Muscle of back (tissue), 13 donors: ENCODE results near the gene IFNA4. TPM values are rescaled to one million over a fixed set of nuclear protein-coding genes. Genes with fewer than 3 reads are reported as not detected.
"Not testable (repeated sequence)": the region's sequence is repeated elsewhere in the genome, so short reads cannot be mapped to it uniquely, and the experiment has no call there.

Source experiments
- DNase-seq, 3 donors: peaks; one replicate each; pipeline versions ENCODE4 v3.0.0 to v3.0.0-alpha.2; 2013
- long read RNA-seq, 9 donors: transcript quantifications; one replicate each; lab custom pipeline, GENCODE V29; 2026
- polyA plus RNA-seq, 10 donors: library from polyadenylated mRNA; unstranded; fragments of 120-200 nt; gene quantifications; one replicate each; pipeline ENCODE4 v1.2.1, GENCODE V29; 2013; ENCODE audit not compliant: insufficient read length in 10 of 10

IFNA4 gene
- not detected for polyA plus RNA-seq
- long read RNA-seq, donor 1: 0 reads
- long read RNA-seq, donor 2: 0 reads
- long read RNA-seq, donor 3: 0 reads
- long read RNA-seq, donor 4: 0 reads
- long read RNA-seq, donor 5: 0 reads
- long read RNA-seq, donor 6: 0 reads
- long read RNA-seq, donor 7: 0 reads
- long read RNA-seq, donor 8: 0 reads
- long read RNA-seq, donor 9: 0 reads

DNA sequence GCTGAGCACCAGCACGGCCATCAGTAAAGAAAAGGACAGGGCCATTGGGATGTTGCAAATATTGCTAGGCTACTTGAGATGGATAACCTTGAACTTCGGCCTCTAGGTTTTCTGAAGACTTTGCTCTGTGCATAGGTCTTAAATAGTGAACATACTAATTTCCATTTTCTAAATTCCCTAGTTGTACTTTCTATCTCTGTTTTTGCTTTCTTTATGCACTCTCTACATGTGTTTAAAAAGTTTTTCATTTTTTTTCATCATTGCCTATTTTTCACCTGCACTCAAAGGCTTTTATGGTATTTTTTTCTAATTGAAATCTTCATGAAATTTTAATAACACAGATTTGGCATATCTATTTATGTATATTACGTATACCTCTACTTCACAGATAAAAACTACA is at the start of gene IFNA4:
Gene IFNA4, minus strand, starts transcription at position 101 of the 400 bp plus-strand sequence. Its CDS starts 56 bp downstream, at position 45.
- not testable (repeated sequence) for DNase-seq

DNA sequence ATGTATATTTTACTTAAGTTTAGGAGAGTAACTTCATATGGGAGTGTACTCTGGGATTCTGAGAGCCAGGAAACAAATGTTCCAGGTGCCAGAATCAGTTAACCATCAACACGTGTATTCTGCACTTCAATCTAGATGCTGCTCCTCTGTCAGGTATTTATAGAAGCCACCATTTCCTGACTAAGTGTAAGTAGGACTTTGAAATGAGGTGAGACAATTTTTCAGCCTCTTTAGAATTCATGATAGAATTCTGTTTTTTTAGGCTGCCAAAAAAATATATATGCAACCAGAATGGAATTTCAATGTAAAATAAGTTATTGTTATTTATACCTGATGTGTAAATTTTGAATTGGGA is 49.0 kb upstream of the IFNA4 start:
- not testable (repeated sequence) for DNase-seq

DNA sequence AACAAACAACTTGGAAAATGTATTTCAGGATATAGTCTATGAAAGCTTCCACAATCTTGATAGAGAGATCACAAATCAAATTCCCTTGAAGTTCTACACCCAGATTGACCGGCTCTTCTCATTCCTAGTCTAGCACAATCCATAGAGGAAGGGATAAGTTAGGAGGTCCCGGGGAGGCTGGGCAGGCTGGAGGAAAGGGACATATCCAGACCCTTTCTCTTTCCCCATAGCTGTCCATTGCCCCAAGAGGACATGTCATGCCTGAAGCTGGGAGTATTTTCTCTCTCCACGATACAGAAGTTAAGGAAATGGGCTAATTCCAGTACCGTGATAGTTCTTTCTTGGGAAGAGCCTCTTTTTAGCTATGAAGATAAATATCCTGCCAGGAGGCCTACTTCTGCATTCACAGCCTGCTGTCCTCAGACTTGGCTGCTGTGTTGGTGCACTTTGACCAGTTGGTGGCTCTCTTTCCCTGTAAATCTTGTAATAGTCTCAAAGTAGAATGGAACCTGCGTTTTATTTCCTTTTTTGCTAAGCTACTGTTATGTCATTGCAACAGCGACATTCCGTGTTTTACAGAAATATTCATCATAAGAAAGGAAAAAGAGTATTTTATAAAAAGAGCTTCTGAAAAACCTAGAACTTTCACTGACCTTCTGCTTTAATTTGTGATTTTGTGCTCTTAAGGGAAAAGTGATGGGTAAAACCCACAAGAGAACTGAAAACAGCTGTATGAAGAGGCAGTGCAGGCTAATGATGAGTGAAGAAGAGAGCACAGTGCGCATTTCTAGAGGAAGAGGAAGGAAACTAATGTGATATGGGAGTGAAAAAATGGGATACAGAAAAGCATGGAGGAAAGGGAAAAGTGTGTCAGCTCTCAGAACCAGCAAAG is 48.3 kb upstream of the IFNA4 start:
- peak; percentile 8 to 42 (median 27) for DNase-seq

DNA sequence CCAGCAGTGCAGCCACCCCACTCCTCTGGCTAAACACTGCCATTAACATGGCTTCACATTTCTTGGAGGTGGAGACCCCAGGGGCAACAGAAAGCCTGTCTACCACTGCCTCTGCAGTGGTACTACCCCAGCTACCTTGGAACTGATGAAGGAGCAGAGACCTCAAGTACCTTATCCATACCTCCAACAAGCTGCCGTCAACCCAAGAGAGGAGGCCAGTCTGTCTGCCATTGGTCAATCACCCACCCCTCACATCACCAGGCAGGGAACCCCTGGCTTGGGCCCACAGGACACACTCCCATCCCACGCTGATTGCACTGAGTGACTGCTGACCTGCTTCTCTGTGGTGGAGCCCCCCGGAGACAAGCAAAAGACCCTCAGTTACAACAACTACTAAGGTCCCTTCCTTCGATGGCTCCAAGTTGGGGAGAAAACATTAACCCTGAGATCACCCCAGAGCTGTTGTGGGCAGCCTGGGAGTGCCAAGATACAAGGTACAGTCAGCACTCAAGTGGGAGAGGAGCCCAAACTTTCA is 46.8 kb upstream of the IFNA4 start:
- no peak for DNase-seq

DNA sequence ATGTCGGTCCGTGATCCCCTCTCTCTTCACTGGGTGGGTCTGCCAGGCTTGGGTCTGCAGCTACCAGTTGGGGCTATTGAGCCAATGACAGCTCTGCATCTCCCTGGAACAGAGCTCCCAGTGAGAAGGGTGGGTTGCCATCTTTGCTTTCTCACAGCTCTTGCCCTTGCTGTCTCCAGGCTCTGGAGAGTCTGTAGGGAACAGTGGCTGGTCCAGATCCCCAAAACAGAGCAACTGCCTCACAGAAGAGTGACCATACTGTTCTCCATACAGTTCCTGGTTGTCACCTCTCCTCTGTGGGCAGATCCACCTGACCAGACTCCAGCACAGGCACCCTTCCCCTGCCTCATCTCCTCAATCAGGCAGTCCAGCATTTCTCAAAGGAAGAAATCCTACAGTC is 45.9 kb upstream of the IFNA4 start:
- DNase-seq: no peak

DNA sequence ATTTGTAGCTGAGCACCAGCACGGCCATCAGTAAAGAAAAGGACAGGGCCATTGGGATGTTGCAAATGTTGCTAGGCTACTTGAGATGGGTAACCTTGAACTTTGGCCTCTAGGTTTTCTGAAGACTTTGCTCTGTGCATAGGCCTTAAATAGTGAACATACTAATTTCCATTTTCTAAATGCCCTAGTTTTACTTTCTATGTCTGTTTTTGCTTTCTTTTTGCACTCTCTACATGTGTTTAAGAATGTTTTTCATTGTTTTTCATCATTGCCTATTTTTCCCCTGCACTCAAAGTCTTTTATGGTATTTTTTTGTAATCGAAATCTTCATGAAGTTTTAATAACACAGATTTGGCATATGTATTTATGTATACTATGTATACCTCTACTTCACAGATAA is 40.7 kb upstream of the IFNA4 start, which contains the start of gene IFNA17:
Gene IFNA17, minus strand, starts transcription at position 101 of the 400 bp plus-strand sequence. Its CDS starts 49 bp downstream, at position 52.
- DNase-seq: no peak

DNA sequence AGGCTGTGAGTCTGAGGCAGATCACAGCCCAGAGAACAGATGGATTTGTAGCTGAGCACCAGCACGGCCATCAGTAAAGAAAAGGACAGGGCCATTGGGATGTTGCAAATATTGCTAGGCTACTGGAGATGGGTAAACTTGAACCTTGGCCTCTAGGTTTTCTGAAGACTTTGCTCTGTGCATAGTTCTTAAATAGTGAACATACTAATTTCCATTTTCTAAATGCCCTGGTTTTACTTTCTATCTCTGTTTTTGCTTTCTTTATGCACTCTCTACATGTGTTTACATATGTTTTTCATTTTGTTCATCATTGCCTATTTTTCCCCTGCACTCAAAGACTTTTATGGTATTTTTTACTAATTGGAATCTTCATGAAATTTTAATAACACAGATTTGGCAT is 29.8 kb upstream of the IFNA4 start, which contains the start of gene IFNA16:
Gene IFNA16, minus strand, starts transcription at position 101 of the 400 bp plus-strand sequence. Its CDS starts 6 bp downstream, at position 95.
- DNase-seq: not testable (repeated sequence)

DNA sequence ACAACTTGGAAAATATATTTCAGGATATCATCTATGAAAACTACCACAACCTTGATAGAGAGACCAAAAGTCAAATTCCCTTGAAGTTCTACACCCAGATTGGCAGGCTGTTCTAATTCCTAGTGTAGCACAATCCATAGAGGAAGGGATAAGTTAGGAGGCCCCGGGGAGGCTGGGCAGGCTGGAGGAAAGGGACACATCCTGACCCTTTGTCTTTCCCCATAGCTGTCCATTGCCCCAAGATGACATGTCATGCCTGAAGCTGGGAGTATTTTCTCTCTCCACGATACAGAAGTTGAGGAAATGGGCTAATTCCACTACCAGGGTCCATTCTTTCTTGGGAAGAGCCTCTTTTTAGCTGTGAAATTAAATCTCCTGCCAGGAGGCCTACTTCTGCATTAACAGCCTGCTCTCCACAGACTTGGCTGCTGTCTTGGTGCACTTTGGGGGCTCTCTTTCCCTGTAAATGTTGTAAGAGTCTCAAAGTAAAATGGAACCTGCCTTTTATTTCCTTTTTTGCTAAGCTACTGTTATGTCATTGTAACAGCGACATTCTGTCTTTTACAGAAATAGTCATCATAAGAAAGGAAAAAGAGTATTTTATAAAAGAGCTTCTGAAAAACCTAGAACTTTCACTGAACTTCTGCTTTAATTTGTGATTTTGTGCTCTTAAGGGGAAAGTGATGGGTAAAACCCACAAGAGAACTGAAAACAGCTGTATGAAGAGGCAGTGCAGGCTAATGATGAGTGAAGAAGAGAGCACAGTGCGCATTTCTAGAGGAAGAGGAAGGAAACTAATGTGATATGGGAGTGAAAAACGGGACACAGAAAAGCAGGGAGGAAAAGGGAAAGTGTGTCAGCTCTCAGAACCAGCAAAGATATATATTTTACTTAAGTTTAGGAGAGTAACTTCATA is 26.3 kb upstream of the IFNA4 start:
- not testable (repeated sequence) for DNase-seq

DNA sequence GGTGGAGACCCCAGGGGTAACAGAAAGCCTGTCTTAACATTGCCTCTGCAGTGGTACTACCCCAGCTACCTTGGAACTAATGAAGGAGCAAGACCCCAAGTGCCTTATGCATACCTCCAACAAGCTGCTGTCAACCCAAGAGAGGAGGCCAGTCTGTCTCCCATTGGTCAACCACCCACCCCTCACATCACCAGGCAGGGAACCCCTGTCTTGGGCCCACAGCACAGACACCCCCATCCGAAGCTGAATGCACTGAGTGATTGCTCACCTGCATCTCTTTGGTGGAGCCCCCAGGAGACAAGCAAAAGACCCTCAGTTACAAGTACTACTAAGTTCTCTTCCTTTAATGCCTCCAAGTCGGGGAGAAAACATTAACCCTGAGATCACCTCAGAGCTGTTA is 24.8 kb upstream of the IFNA4 start:
- not testable (repeated sequence) for DNase-seq

DNA sequence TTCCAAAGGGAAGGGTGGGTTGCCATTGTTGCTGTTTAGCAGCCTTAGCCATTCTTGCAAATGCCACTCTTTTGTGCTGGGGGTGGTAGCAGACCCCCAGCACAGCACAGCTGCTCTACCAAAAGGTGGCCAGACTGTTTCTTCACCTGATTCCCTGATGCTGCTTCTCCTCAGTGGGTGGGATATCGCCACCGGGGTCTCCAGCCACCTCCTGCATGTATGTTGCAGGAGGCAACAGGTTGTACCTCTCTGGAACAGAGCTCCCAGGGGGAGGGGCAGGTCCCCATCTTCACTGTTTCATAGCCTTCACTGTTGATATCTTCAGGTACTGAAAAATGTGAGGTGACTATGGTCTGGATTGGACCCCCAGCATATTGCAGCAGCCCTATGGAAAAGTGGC is 23.4 kb upstream of the IFNA4 start:
- not testable (repeated sequence) for DNase-seq

DNA sequence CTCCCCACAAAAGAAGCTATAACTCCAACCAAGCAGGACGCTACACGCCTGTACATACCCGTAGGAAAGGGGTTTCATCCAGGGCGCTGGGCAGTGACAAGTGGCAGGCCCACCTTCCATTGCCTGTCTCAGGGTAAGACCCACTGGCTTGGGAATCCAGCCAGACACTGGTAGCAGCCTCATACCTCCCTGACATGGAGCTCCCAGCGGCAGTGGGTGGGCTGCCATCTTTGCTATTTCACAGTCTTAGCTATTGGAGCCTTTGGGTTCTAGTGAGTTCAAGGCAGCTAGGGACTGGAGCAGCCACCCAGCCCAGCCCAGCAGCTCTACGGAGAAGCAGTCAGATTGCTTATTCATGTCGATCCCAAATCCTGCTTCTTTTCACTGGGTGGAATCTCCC is 22.9 kb upstream of the IFNA4 start:
- no peak for DNase-seq

DNA sequence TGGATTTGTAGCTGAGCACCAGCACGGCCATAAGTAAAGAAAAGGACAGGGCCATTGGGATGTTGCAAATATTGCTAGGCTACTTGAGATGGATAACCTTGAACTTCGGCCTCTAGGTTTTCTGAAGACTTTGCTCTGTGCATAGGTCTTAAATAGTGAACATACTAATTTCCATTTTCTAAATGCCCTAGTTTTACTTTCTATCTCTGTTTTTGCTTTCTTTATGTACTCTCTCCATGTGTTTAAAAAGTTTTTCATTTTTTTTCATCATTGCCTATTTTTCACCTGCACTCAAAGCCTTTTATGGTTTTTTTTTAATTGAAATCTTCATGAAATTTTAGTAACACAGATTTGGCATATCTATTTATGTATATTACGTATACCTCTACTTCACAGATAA is 19.7 kb upstream of the IFNA4 start, which contains the start of gene IFNA10:
Gene IFNA10, minus strand, starts transcription at position 101 of the 400 bp plus-strand sequence. Its CDS starts 46 bp downstream, at position 55.
- DNase-seq: not testable (repeated sequence)

DNA sequence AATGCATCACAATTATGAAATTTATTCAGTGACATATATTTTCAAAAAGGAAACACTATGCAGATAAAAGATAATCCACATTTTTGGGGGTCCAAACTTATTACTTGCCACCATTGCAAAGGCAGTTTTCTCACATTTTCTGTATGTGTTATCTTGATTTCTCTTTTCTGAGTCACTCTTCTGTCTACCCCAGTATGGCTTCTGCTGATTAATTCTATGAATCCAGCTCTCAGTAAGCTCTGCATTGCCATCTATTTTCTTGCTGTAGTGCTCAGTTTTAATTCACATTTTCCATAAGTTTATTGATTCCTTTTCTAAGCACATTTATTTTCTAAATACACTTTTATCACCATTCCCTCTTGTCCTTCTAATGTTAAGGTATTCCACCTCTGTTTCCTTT is 17.8 kb upstream of the IFNA4 start:
- no peak for DNase-seq

DNA sequence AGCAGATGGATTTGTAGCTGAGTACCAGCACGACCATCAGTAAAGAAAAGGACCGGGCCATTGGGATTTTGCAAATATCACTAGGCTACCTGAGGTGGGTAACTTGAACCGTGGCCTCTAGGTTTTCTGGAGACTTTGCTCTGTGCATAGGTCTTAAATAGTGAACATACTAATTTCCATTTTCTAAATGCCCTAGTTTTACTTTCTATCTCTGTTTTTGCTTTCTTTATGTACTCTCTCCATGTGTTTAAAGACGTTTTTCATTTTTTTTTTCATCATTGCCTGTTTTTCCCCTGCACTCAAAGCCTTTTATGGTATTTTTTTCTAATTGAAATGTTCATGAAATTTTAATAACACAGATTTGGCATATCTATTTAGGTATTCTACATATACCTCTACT is 14.7 kb upstream of the IFNA4 start, which contains the start of gene IFNA7:
Gene IFNA7, minus strand, starts transcription at position 101 of the 400 bp plus-strand sequence. Its CDS starts 40 bp downstream, at position 61.
- DNase-seq: not testable (repeated sequence)

DNA sequence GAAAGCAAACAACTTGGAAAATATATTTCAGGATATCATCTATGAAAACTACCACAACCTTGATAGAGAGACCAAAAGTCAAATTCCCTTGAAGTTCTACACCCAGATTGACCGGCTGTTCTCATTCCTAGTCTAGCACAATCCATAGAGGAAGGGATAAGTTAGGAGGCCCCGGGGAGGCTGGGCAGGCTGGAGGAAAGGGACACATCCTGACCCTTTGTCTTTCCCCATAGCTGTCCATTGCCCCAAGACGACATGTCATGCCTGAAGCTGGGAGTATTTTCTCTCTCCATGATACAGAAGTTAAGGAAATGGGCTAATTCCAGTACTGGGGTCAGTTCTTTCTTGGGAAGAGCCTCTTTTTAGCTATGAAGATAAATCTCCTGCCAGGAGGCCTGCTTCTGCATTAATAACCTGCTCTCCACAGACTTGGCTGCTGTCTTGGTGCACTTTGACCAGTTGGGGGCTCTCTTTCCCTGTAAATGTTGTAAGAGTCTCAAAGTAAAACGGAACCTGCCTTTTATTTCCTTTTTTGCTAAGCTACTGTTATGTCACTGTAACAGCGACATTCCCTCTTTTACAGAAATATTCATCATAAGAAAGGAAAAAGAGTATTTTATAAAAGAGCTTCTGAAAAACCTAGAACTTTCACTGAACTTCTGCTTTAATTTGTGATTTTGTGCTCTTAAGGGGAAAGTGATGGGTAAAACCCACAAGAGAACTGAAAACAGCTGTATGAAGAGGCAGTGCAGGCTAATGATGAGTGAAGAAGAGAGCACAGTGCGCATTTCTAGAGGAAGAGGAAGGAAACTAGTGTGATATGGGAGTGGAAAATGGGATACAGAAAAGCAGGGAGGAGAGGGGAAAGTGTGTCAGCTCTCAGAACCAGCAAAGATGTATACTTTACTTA is 7.7 kb upstream of the IFNA4 start:
- DNase-seq: peak in 1 of 3 donors; percentile 4

DNA sequence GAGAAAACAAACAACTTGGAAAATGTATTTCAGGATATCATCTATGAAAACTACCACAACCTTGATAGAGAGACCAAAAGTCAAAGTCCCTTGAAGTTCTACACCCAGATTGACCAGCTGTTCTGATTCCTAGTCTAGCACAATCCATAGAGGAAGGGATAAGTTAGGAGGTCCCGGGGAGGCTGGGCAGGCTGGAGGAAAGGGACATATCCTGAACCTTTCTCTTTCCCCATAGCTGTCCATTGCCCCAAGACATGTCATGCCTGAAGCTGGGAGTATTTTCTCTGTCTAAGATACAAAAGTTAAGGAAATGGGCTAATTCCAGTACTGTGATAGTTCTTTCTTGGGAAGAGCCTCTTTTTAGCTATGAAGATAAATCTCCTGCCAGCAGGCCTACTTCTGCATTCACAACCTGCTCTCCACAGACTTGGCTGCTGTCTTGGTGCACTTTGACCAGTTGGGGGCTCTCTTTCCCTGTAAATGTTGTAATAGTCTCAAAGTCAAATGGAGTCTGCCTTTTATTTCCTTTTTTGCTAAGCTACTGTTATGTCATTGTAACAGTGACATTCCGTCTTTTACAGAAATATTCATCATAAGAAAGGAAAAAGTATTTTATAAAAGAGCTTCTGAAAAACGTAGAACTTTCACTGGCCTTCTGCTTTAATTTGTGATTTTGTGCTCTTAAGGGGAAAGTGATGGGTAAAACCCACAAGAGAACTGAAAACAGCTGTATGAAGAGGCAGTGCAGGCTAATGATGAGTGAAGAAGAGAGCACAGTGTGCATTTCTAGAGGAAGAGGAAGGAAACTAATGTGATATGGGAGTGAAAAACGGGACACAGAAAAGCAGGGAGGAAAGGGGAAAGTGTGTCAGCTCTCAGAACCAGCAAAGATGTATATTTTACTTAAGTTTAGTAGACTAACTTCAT is 4.3 kb downstream of the IFNA4 start:
- DNase-seq: peak in 1 of 3 donors; percentile 6

DNA sequence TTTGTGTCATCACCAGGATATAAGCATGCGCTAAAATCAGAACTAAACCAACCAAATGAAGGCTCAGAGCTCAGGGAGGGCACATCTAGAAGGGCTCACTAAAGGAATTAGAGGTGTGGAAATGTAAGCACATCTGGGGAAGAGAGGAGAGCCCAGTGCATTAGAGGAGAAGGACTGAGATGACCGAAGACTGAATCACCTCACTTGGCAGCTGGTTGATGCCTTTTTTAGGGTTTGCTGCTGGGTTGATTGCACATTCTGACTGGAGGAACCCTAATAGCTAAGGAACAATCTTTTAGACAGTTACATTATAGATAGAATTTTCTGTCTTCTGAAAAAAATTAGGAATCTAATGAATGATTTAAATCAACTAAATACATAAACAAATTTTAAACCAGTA is 12.7 kb downstream of the IFNA4 start:
- no peak for DNase-seq

DNA sequence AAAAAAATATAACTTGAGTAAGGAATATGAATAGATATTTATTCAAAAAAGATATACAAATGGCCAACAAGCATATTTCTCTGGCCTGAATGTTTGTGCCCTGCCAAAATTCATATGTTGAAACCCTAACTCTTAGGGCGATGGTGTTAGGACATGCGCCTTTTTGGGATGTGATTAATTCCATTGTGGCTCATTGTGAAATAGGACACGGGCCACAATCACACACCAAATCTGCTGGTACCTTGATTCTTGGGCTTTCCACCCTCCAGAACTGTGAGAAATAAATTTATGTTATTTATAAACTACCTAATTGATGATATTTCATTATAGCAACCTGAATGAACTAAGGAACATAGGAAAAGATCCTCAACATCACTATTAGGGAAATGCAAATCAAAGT is 15.2 kb downstream of the IFNA4 start:
- no peak for DNase-seq

DNA sequence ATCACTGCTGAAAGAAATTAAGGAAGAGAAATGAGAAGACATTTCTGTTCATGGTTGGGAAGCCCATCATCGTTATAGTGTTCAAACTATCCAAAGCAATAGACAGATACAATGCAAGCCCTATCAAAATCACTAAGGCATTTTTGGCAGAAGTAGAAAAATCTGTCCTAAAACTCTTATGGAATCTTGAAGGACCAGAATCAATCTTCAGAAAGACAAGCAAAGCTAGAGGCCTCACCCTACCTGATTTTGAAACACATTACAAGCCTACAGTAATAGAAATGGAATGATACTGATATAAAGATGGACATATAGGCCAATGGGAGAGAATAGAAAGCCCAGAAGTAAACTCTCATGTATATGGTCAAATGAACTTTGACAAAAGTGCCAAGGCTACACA is 16.0 kb downstream of the IFNA4 start:
- DNase-seq: no peak
